Stimulated activated CD4-positive, alpha-beta T cell treated with anti-CD3 and anti-CD28 coated beads, TNF-alpha, amount 100 ng/mL, for 1 hour (primary cell): ENCODE results near the gene CYREN.
"Not testable (repeated sequence)": the region's sequence is repeated elsewhere in the genome, so short reads cannot be mapped to it uniquely, and the experiment has no call there.

Experiments used
- DNase-seq, 3 donors: peaks; one replicate each; pipeline ENCODE4 v3.0.0-alpha.2; 2020; ENCODE audit warnings: low read depth in 3 of 3, low spot score in 1 of 3

CYREN gene

GRCh38 chr7:135170274-135170997 is at the start of gene CYREN:
Gene CYREN, minus strand, starts transcription at chr7:135170707. Its CDS starts 1,785 bp downstream, at chr7:135168922.
- peak; percentile 72 to 87 (median 75) for DNase-seq

- no peak for DNase-seq
Measured at GRCh38 chr7:135217645-135218509, 47.4 kb upstream of the CYREN start.

- no peak for DNase-seq
Measured at GRCh38 chr7:135215698-135216097, 45.2 kb upstream of the CYREN start.

- DNase-seq: no peak
Measured at GRCh38 chr7:135215180-135215579, 44.7 kb upstream of the CYREN start.

GRCh38 chr7:135213831-135214230 is 43.3 kb upstream of the CYREN start:
- DNase-seq: no peak

- not testable (repeated sequence) for DNase-seq
Measured at GRCh38 chr7:135211946-135212685, 41.6 kb upstream of the CYREN start.

- DNase-seq: peak; percentile 91 to 99 (median 96)
Measured at GRCh38 chr7:135211179-135211945, 40.9 kb upstream of the CYREN start, which contains the start of gene WDR91. Gene WDR91, minus strand, starts transcription at chr7:135211526. Its CDS starts 24 bp downstream, at chr7:135211502.

- no peak for DNase-seq
Measured at GRCh38 chr7:135210888-135211178, 40.3 kb upstream of the CYREN start.

- no peak for DNase-seq
Measured at GRCh38 chr7:135209225-135209834, 38.8 kb upstream of the CYREN start.

GRCh38 chr7:135208102-135208793 is 37.7 kb upstream of the CYREN start:
- no peak for DNase-seq

GRCh38 chr7:135207406-135208101 is 37.0 kb upstream of the CYREN start:
- DNase-seq: no peak

GRCh38 chr7:135206941-135207391 is 36.5 kb upstream of the CYREN start:
- DNase-seq: no peak

GRCh38 chr7:135205850-135206249 is 35.3 kb upstream of the CYREN start:
- DNase-seq: no peak

GRCh38 chr7:135204876-135205275 is 34.4 kb upstream of the CYREN start:
- DNase-seq: no peak

GRCh38 chr7:135204341-135204749 is 33.8 kb upstream of the CYREN start:
- no peak for DNase-seq

- DNase-seq: no peak
Measured at GRCh38 chr7:135201350-135201749, 30.8 kb upstream of the CYREN start.

- no peak for DNase-seq
Measured at GRCh38 chr7:135200821-135201331, 30.4 kb upstream of the CYREN start.

- DNase-seq: no peak
Measured at GRCh38 chr7:135199439-135199838, 28.9 kb upstream of the CYREN start.
